IPS-18c (cell line): ENCODE results near the gene WWP2.
"Not testable (repeated sequence)": the region's sequence is repeated elsewhere in the genome, so short reads cannot be mapped to it uniquely, and the experiment has no call there.

Source experiments
- H3K4me3 ChIP-seq: 2 replicates; pipeline ENCODE4 v1.7.0; 2013; ENCODE audit warnings: low read depth, mild to moderate bottlenecking, low read length, moderate library complexity; ENCODE audit not compliant: insufficient read depth
- H3K9me3 ChIP-seq: one replicate; pipeline ENCODE4 v1.6.1; 2013; ENCODE audit warnings: mild to moderate bottlenecking, low read length, moderate library complexity; ENCODE audit not compliant: control insufficient read depth, insufficient read depth

WWP2 gene

DNA sequence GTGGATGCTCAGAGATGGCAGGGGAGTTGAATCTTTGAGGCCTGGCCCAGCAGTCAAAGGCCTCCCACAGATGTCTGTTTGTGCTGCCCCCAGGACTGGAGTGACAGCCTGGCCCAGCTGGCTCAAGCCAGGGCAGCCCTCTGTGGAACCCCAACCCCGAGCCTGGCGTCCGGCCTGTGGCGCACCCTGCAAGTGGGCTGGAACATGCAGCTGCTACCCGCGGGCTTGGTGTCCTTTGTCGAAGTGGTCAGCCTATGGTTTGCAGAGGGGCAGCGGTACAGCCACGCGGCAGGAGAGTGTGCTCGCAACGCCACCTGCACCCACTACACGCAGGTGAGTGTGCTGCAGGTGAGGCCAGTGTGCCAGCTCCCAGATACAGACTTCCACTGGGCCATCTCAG is 192.1 kb downstream of the WWP2 start:
- not testable (repeated sequence) for H3K9me3 ChIP-seq, H3K4me3 ChIP-seq

DNA sequence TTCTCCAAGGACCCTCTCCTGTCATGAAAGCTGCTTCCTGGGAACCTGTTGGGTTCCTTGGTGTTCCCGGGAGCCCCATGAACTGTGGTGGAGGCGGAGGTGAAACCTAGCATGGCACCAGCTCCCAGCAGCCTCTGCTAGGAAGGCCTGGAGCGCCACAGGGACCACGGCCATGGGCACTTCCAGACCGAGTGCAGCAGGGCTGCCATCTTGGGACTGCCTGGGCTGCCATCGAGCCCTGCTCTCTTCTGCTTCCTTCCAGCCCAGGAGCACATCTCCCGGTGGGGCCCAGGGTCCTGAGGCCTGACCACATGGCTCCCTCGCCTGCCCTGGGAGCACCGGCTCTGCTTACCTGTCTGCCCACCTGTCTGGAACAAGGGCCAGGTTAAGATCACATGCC is 201.2 kb downstream of the WWP2 start:
- not testable (repeated sequence) for H3K9me3 ChIP-seq, H3K4me3 ChIP-seq

DNA sequence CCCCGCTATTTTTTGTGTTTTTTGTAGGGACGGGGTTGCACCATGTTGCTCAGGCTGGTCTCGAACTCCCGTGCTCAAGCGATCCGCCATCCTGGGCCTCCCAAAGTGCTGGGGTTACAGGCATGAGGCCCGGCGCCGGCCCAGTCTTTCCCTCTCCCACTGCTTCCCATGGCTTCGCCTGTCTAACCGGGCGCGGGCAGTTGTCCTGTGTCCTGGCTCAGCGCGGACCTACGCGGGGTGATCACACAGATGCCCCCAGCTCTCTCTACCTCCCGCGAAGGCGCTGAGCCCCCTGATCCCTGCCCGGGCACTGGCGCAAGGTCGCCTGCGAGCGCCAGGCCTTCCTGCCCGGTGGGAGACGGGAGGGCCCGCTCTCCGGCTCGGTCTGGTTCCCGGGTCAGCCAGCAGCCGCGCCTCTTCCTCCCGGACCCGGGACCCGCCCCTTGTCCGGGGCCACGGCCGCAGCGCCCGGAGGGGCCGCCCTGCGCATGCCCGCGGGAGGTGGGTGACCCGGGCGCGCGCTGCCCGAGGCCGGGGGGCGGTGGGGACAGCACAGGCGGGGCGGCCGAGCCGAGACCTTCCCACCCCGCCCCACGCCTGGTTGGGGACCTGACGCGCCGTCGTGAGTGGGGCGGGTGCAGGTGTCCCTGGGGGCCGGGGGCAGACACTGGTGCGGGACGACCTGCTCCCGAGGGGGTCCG is 203.0 kb downstream of the WWP2 start:
- peak overlapping the region; percentile 24; the same call in 1 of the 2 replicates for H3K4me3 ChIP-seq
- not testable (repeated sequence) for H3K9me3 ChIP-seq

DNA sequence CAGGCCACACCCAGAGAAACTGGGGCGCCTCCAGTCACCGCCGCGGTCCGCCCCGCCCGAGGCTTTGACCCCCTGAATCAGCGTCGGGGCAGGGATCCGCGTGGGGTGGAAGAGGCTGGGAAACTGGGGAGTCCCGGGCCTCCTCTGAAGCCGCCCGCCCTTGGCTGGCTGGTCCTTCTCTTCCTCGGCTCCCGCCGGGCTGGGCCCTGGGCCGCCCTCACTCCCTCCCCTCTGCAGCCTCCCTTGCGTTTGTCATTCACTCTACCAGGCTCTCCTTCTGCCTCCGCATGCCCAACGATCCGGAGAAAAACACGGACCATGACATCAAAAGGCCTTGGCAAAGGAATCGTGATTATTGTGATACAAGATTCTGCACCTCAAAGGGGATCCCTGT is 203.5 kb downstream of the WWP2 start:
- H3K9me3 ChIP-seq, H3K4me3 ChIP-seq: not testable (repeated sequence)

DNA sequence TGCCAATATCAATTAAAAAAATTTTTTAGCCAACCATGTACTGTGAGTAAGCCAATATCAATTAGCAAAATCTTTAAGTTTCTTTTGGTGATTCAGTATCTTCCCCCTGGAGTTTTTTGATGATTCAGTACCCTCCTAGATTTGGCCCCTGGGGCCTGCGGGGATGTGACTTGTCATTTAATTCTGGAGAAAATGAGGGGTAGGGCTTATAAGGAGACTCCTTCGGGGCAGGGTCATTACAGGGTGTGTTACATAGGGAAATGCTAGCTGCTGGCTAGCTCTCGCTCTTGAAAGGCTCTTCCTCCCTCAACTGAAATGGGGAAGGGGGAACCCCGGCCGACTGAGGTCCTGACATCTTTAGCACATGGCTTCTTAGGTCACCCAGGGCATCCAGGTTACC is 205.6 kb downstream of the WWP2 start:
- not testable (repeated sequence) for H3K9me3 ChIP-seq, H3K4me3 ChIP-seq

DNA sequence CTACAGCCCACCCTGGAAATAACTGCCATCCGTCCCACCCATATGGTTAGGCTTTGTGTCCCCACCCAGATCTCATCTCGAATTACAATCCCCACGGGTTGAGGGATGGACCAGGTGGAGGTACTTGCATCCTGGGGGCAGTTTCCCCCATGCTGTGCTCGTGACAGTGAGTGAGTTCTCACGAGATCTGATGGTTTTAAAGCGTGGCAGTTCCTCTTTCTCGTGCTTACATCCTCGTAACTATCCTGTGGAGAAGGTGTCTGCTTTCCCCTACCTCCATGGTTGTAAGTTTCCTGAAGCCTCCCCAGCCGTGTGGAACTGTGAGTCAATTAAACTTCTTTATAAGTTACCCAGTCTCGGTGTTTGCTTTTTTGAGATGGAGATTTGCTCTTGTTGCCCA is 206.0 kb downstream of the WWP2 start:
- not testable (repeated sequence) for H3K9me3 ChIP-seq, H3K4me3 ChIP-seq

DNA sequence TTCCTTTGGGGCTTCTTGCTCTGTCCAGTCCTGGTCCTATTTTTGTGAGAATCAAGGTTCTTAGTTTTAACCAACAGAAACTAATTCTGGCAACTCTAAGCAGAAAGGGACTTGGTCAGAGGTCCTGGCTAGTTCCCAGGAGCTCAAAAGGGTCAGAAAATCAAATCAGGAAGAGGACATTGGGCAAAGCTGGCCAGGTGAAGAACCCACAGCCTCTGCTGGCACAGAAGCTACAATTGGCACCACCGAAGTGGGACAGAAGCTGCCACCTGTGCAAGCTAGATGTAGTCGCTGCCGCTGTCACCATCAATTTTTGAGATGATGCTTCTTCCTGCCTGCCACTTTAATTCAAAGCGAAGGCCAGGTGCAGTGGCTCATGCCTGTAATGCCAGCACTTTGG is 207.5 kb downstream of the WWP2 start:
- H3K4me3 ChIP-seq, H3K9me3 ChIP-seq: not testable (repeated sequence)

DNA sequence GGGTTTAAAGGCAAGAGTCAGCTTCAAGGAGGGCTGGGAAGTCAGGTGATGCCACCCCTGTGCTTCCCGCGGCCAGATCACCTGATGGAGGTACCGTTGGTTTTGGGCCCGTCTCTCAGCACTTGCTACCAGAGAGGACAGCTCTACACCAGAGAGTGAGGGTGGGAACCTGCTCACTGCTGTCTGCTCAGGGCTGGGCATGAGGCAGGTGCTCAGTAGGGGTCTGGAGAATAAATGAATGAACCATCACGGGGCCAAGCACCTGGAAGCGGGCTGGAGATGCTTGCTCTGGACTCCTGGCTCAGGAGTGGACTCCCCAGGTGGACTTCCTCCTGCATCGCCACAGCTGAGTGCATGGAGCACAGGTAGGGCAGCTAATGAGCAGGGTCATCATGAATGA is 210.0 kb downstream of the WWP2 start:
- H3K9me3 ChIP-seq, H3K4me3 ChIP-seq: not testable (repeated sequence)

DNA sequence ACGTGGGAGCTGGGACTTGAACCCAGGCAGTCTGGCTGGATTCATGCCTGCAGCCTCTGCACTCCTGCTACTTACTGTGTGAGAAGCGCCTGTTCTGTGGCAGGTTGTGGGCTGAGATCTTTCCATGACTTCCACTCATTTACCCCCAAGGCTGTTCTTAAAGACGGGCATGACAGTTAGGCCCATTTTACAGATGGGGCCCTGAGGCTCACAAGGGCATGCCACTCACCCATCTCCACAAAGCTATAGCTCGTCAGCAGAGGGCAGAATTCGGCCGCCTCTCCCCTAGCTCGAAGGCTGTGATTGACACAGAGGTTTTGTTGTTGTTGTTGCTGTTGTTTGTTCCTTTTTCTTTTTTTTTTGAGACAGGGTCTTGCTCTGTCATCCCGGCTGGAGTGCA is 210.8 kb downstream of the WWP2 start:
- not testable (repeated sequence) for H3K4me3 ChIP-seq, H3K9me3 ChIP-seq

DNA sequence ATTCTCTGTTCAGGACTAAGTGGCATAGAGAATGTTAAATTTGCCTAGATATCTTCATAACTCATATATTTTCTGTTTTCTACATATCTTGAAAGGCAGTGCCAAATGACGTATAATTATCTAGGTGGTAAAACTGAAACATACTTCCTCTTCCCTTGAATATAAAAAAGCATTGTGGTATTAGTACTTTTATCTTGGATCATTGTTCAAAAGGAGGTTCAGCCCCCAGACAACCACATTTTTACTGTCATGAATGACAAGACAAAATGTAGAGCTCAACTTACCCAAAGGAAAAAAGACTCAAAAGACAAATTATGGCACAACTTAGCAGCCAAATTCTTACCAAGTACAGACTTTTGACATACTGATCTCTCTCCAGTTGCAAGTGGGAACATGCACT is 223.1 kb downstream of the WWP2 start:
- H3K4me3 ChIP-seq = not testable (repeated sequence)

More for the DNA sequence above, 223.1 kb downstream of the WWP2 start:
- H3K9me3 ChIP-seq = not testable (repeated sequence)
